HG03575 (cell line): Measurements from ENCODE around the gene WDR62.
"Not testable (repeated sequence)": the region's sequence is repeated elsewhere in the genome, so short reads cannot be mapped to it uniquely, and the experiment has no call there.

Source experiments
- ATAC-seq: cut with Tn5 transposase; IDR thresholded peaks from one replicate; pipeline ENCODE4 v1.9.1; 2021; ENCODE audit not compliant: unreplicated experiment, insufficient number of reproducible peaks, low FRiP score; ENCODE audit errors: extremely low read depth

The WDR62 gene

DNA sequence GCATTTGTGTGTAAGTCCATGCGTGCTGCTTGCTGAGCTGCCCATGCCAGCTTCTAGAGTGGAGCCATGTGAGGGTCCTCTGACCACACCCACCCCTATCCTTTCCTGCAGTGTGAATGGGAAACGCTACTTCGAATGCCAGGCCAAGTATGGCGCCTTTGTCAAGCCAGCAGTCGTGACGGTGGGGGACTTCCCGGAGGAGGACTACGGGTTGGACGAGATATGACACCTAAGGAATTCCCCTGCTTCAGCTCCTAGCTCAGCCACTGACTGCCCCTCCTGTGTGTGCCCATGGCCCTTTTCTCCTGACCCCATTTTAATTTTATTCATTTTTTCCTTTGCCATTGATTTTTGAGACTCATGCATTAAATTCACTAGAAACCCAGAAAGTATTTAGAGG is 70.9 kb downstream of the WDR62 start:
- ATAC-seq = no peak

GRCh38 chr19:36128392-36128736 is 73.7 kb downstream of the WDR62 start:
- ATAC-seq = no peak

DNA sequence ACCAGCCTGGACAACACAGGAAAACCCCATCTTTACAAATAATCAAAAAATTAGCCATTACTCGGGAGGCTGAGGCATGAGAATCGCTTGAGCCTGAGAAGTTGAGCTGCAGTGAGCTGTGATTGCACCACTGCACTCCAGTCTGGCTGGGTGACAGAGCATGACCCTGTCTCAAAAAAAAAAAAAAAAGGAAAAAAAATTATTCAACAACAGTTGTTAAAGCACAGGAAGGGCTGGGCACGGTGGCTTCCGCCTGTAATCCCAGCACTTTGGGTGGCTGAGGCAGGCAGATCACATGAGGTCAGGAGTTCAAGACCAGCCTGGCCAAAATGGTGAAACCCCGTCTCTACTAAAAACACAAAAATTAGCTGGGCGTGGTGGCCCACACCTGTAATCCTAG is 76.5 kb downstream of the WDR62 start:
- not testable (repeated sequence) for ATAC-seq

- not testable (repeated sequence) for ATAC-seq
Observed at GRCh38 chr19:36134867-36135266, 80.2 kb downstream of the WDR62 start.

DNA sequence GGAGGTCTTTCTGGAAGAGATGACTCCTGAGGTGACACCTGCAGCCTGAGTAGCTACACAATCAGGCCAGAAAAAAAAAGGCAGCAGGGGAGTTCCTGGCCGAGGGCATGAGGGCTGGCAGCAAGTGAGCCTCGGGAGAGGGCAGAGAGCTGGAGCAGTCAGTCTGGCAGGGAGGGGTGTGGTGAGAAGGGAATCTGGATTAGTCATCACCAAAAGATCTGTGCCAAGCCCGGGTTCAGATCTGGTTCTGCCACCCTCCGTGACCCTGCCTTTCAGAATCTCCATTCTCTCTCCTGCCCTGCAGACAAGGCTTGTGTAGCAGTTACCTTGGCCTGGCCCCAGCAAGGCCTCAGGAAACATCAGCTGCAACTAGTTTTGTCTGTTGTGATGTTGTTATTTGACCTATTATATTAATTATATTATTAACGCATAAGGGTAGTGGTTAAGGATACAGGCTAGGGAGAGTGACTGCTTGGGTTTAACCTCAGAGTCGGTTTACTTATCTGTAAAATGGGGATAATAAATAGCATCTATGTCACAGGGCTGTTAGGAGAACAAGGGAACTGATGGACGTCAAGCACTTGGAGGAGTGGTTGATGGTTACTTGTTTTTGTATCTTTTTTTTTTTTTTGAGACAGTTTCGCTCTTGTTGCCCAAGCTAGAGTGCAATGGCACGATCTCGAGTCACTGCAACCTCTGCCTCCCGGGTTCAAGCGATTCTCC is 82.4 kb downstream of the WDR62 start:
- ATAC-seq = no peak

GRCh38 chr19:36139120-36139472 is 84.4 kb downstream of the WDR62 start:
- no peak for ATAC-seq

DNA sequence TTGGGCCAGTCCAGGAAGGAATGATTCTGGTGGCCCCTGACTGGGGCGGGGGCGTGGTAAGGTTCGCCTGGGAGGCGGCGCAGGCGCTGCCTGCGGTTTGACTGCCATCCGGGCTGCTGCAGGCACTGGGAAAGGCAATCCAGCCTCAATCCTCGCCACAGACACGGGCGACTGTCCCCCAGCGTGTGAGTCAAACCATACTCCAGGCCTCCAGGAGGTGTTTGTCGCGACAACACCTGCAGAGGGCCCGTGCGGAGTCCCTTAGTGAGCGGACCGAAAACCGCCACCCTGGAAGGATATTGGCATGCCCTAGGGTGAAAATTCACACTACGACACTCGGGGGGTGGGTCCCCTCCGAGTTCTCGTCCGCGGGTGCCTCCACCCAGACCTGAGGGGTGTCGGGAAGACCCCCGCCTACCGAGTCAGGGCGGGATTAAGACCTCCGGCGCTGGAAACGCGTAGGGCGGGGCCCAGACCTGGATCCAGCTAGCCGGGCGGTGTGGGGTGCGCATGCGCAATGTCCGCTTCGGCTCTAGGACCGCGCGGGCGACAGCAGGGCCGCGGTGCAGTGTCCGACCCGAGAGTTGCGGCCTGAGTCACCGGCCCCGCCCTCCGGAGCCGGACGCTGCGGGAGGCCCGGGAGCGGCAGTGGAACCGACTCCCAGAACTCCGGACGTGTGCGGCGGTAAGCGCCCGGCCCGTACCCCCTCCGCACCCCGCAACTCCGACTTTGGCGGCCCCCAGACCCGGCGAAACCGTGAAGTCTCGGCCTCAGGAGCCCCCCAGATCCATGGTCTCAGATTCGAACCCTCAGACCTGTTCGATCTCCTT is 85.0 kb downstream of the WDR62 start, which contains the start of gene CAPNS1:
Gene CAPNS1 (plus strand): TSS at position 594 of the 831 bp plus-strand sequence. CDS start 946 bp downstream, outside the sequence.
- ATAC-seq = peak; percentile 76

DNA sequence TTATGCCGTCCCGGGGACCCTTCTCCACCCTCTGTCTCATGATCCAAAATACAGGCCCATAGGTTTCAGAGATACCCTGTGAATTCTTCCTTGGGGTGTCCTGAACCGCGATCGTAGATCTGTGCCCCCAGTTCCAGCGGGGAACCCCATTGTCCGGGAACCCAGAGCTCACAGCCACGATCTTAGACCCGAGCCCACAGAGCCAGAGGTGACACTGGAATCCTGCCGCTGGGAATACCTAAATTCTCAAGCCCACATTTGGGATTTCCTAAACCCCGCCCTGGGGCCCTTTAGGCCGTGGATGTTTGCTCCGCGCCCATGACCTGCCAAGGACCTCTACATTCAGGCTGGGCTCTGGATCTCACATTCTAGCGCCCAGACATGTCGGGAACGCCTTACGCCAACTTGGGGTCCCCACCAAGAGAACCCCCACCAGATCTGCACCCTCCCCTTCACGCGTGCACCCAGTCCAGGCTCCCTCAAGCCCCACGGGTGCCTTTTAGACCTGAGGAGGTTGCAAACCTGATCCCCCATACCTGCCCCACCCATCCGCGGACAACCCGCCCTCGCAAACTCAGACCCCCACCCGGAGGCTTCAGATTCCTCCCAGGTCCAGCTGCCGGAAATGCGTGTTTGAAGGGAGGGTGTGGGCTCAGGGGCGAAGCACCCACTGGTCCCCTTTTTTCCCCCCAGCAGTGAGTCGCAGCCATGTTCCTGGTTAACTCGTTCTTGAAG is 85.8 kb downstream of the WDR62 start:
- ATAC-seq = no peak

- ATAC-seq = no peak
Observed at GRCh38 chr19:36141039-36141927, 86.6 kb downstream of the WDR62 start.

GRCh38 chr19:36142046-36142445 is 87.3 kb downstream of the WDR62 start:
- ATAC-seq = no peak

DNA sequence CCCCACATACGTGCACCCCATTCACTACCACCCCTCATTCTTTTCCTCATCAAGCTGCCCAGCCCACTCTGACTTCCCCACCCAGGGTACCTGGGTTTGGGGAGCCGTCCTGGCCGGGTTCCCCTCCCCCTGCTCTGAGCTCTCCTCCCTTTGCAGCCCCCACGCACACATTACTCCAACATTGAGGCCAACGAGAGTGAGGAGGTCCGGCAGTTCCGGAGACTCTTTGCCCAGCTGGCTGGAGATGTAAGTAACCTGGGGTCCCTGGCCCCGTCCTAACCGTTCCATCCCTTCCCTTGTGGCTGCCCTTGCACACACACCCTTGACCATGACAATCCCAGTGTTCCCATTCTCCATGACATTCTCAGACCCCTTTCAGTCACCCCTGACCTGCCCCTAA is 87.8 kb downstream of the WDR62 start:
- ATAC-seq = no peak

GRCh38 chr19:36144624-36145023 is 89.9 kb downstream of the WDR62 start:
- ATAC-seq = no peak

DNA sequence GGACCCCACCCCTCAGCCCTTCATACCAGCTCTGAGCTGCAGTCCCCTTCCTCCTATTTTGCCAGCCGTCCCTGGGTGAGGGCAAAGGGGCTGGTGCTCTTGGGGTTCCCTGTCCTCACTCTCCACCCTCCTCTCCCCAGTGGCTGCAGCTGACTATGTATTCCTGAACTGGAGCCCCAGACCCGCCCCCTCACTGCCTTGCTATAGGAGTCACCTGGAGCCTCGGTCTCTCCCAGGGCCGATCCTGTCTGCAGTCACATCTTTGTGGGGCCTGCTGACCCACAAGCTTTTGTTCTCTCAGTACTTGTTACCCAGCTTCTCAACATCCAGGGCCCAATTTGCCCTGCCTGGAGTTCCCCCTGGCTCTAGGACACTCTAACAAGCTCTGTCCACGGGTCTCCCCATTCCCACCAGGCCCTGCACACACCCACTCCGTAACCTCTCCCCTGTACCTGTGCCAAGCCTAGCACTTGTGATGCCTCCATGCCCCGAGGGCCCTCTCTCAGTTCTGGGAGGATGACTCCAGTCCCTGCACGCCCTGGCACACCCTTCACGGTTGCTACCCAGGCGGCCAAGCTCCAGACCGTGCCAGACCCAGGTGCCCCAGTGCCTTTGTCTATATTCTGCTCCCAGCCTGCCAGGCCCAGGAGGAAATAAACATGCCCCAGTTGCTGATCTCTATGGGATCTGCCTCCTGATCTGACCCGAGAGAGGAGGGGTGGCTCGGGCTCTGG is 95.1 kb downstream of the WDR62 start:
- no peak for ATAC-seq

GRCh38 chr19:36150586-36150985 is 95.9 kb downstream of the WDR62 start:
- no peak for ATAC-seq

GRCh38 chr19:36151144-36152018 is 96.7 kb downstream of the WDR62 start:
- no peak for ATAC-seq

- no peak for ATAC-seq
Observed at GRCh38 chr19:36152019-36152351, 97.3 kb downstream of the WDR62 start.

DNA sequence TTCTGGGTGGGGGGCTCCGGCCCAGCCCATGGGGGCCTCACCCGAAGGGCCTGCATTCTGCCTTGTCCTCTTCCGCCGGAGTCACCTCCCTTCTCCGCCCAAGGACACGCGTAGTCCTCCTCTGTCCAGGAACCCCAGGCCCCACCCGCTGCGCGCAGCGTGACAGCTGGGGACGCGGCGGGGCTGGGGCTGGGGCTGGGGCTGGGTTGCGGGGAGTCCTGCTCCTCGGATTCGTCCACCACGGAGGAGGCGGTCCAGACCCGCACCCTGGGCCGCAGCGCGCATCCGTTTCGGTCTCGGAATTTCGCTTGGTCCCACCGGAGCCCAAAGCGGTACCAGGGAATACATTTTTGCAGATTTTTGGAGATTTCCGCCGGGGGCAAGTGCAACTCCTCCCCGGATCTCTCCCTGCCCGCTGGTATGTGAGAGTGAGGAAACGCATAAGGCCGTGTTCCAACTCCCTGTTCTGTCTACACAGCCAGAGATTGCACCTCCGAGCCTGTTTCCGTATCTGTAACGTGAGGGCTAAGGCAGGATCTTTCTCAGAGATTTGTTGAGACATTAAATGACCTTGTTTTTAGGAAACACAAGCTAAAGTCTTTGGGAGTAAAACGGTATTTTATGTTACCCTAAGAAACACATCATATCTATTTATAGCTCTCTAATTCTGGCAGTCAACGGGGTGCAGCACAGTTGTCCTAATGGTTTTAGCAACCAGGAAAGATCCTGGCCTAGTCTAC is 97.8 kb downstream of the WDR62 start, which contains the start of gene COX7A1:
Gene COX7A1 (minus strand): TSS at position 96 of the 740 bp plus-strand sequence. CDS start 40 bp downstream, at position 56.
- ATAC-seq = no peak
